Osteoblast (primary cell): Measurements from ENCODE around the gene MRPS34. TPM values are rescaled to one million over a fixed set of nuclear protein-coding genes. Genes with fewer than 3 reads are reported as not detected.

Experiments
- DNase-seq: peaks from one replicate; pipeline ENCODE4 v3.0.0; 2011; ENCODE audit warnings: low spot score, mixed read lengths; ENCODE audit not compliant: insufficient read length; ENCODE audit errors: missing footprints
- H2AFZ ChIP-seq: 2 replicates; pipeline ENCODE4 v1.6.0; 2011; ENCODE audit warnings: mild to moderate bottlenecking, low read length
- H3K27ac ChIP-seq: 2 replicates; pipeline ENCODE4 v1.5.1; 2011; ENCODE audit warnings: mild to moderate bottlenecking, low read depth, low read length, moderate library complexity
- H3K27me3 ChIP-seq: 2 replicates; pipeline ENCODE4 v1.6.0; 2012; ENCODE audit warnings: mild to moderate bottlenecking, control low read depth, inconsistent platforms, low read length, moderate library complexity; ENCODE audit not compliant: insufficient read depth
- H3K36me3 ChIP-seq: 2 replicates; pipeline ENCODE4 v1.5.1; 2011; ENCODE audit warnings: mild to moderate bottlenecking, low read length, control low read depth, moderate library complexity; ENCODE audit not compliant: insufficient read depth
- H3K4me1 ChIP-seq: 2 replicates; pipeline ENCODE4 v1.5.1; 2011; ENCODE audit warnings: mild to moderate bottlenecking, low read length, control low read depth, moderate library complexity; ENCODE audit not compliant: insufficient read depth
- H3K4me2 ChIP-seq: 2 replicates; pipeline ENCODE4 v1.6.0; 2011; ENCODE audit warnings: mild to moderate bottlenecking, low read length; ENCODE audit not compliant: insufficient read depth
- H3K4me3 ChIP-seq: fragments of 200-600 bp; sonication (generic); 3 replicates; pipeline ENCODE4 v1.5.1; 2012; ENCODE audit warnings: mild to moderate bottlenecking, low read length, inconsistent platforms; ENCODE audit not compliant: insufficient read depth
- H3K79me2 ChIP-seq: 2 replicates; pipeline ENCODE4 v1.6.0; 2012; ENCODE audit warnings: mild to moderate bottlenecking, low read length, control low read depth, inconsistent platforms; ENCODE audit not compliant: insufficient read depth
- H3K9me3 ChIP-seq: 2 replicates; pipeline ENCODE4 v1.5.1; 2011; ENCODE audit warnings: low read depth, low read length, control low read depth
- H4K20me1 ChIP-seq: 2 replicates; pipeline ENCODE4 v1.6.0; 2012; ENCODE audit warnings: mild to moderate bottlenecking, low read length, control low read depth; ENCODE audit not compliant: insufficient read depth
- total RNA-seq: library from RNA; depleted of rRNA; stranded (reverse); fragments of >200 nt; gene quantifications from 2 replicates; pipeline ENCODE4 v1.2.3, GENCODE V29; 2012
- TF ChIP-seq, protein P1 (sequence below): IDR thresholded peaks from 2 replicates; pipeline ENCODE4 v1.5.1; 2011; ENCODE audit warnings: mild to moderate bottlenecking, low read depth, low read length, moderate library complexity; ENCODE audit errors: extremely low read depth

Gene MRPS34
- total RNA-seq, 1 donor = 40.5 TPM

DNA sequence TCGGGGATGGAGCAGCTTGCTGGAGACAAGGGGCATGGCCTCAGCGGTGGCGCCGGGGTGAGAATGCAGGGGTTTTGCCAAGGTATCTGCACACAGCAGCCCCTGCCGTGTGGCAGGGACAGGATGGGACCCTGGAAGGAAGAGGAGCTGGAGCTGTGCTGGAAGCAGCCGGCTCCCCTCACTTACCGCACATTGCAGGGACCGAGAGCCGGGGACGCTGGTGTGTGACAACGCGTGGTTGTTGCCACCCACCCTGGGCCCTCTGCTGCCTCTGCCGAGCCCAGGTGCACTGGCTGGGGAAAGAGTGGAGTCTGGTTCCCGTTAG is 12.9 kb upstream of the MRPS34 start:
- Histone ChIP-seq H3K9me3 (no peaks in the 10 kb centered on the region), H2AFZ (no peak overlapping the region), H3K79me2 (peaks cover 52% of the 10 kb centered on the region), H3K4me1 (peaks cover 18% of the 10 kb centered on the region), H3K4me3 (no peak overlapping the region), H3K36me3 (peaks cover 18% of the 10 kb centered on the region), H3K27me3 (no peaks in the 10 kb centered on the region), H3K4me2 (no peak overlapping the region), H3K27ac (no peak overlapping the region), H4K20me1 (peaks cover 35% of the 10 kb centered on the region)
- DNase-seq = no peak
- TF ChIP-seq, protein P1, sequence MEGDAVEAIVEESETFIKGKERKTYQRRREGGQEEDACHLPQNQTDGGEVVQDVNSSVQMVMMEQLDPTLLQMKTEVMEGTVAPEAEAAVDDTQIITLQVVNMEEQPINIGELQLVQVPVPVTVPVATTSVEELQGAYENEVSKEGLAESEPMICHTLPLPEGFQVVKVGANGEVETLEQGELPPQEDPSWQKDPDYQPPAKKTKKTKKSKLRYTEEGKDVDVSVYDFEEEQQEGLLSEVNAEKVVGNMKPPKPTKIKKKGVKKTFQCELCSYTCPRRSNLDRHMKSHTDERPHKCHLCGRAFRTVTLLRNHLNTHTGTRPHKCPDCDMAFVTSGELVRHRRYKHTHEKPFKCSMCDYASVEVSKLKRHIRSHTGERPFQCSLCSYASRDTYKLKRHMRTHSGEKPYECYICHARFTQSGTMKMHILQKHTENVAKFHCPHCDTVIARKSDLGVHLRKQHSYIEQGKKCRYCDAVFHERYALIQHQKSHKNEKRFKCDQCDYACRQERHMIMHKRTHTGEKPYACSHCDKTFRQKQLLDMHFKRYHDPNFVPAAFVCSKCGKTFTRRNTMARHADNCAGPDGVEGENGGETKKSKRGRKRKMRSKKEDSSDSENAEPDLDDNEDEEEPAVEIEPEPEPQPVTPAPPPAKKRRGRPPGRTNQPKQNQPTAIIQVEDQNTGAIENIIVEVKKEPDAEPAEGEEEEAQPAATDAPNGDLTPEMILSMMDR = no peak

DNA sequence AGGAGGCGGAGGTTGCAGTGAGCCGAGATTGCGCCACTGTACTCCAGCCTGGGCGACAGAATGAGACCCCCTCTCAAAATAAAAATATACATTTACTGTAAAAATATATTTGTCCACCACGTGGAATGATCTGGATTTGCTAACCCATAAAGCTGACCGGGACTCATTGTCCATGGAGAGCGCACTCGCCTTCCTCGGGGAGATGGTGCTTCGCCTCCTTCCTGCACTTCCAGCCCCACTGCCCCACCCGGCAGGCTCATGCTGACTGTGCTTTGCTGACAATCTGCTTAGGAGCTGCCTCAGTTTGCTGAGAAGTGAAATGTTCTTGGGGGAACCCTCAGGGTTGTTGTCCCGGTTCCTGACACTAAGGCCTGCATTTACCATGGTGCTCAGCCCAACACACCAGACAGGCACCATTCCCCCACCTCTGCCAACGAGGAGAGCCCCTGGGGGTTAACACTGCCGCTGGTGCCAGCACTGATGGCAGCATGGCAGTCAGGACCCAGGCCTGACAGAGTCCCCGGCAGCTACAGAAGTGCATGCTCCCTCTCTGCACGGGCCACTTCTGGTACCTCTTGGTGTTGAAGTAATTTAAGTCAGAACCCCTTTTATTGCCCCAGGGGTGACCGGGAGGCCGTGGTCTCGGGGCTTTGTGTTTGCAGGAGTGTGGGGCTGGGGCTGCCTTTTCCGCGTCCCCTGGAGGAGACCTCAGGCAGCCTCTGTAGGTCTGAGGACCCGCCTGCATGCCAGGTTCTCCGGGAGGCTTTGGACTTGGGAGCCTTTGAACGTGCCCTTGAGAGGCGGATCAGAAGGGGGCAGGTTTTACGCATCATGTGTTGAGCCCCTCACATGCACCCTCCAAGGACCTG is 12.3 kb upstream of the MRPS34 start:
- peaks cover 22% of the 10 kb centered on the region for H3K36me3 ChIP-seq
- H3K27ac ChIP-seq = no peak overlapping the region
- TF ChIP-seq, protein P1 = no peak

DNA sequence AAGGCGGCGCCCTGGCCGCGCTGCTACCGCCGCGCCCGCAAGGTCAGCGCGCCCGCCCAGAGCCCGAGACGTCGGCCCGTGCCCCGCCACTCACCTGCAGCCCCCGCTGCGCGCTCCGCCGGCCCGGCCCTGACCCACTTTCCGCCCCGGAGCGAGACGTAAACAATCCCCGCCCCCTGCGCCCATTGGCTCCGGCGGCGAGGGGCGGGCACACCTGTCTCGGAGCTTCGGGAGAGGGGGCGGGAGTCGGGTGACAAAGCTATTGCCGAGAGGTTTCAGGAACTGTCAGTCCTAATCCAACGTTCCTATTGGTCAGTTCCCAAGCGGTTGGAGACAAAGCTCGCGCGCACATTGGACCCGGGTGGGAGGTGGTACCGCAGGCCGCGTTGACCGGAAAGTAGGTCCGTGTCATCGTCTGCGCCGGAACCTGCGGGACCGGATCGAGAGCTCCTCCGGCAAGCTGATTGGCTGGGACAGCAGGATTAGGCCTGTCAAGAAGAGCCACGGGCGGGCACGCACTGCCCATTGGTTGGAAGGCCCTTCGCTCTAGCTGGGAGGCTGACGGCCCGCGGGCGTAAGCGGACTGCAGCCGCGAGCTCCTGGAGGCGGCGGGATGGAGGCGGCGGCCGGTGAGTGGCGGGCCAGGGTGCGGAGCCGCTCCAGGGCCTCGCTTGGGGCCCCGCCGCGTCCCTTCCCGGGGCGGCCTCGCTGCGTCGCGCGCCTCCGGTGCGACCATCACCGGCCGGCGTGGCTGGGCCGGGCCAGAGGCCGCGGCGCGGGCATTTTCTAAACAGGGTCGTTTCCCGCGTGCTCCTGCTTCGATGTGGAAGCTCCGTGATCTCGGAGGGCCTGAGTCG is 9.7 kb upstream of the MRPS34 start, which contains the start of the genes NUBP2 and SPSB3:
Gene NUBP2 (plus strand): TSS at position 553 of the 857 bp plus-strand sequence. CDS start 61 bp downstream, at position 614.
Gene SPSB3 (minus strand): TSS at position 164 of the 857 bp plus-strand sequence. CDS start 1,088 bp downstream, outside the sequence.
- Histone ChIP-seq H3K4me1 (peaks cover 19% of the 10 kb centered on the region), H3K79me2 (peaks cover 49% of the 10 kb centered on the region), H3K9me3 (no peaks in the 10 kb centered on the region), H3K27me3 (no peaks in the 10 kb centered on the region), H3K27ac (peak within 1 kb of the TSS; percentile 74), H3K4me3 (peak within 1 kb of the TSS; percentile 96), H2AFZ (peak within 1 kb of the TSS; percentile 74), H3K36me3 (peaks cover 22% of the 10 kb centered on the region), H4K20me1 (peaks cover 42% of the 10 kb centered on the region), H3K4me2 (peak within 1 kb of the TSS; percentile 99)
- TF ChIP-seq, protein P1 = no peak
- DNase-seq = peak; percentile 100

More for the DNA sequence above, 12.3 kb upstream of the MRPS34 start:
- Histone ChIP-seq H3K4me2 (no peak overlapping the region), H3K9me3 (no peaks in the 10 kb centered on the region), H3K4me3 (no peak overlapping the region), H3K27me3 (no peaks in the 10 kb centered on the region), H4K20me1 (peaks cover 35% of the 10 kb centered on the region), H2AFZ (no peak overlapping the region), H3K4me1 (peaks cover 19% of the 10 kb centered on the region), H3K79me2 (peaks cover 53% of the 10 kb centered on the region)
- DNase-seq = peak; percentile 72
